ENCODE results near the gene TPGS2. TPM values are rescaled to one million over a fixed set of nuclear protein-coding genes. Genes with fewer than 3 reads are reported as not detected.
"Not testable (repeated sequence)": the region's sequence is repeated elsewhere in the genome, so short reads cannot be mapped to it uniquely, and the experiment has no call there.

The TPGS2 gene
- total RNA-seq: 10 to 100 TPM; 77.3 to 83.2 TPM

GRCh38 chr18:36828630-36829361 lies at the start of gene TPGS2, which contains the start of gene KIAA1328:
TSS of gene TPGS2 (minus strand) at chr18:36829002. CDS start at chr18:36828767, 235 bp downstream.
TSS of gene KIAA1328 (plus strand) at chr18:36829127. CDS start at chr18:36829139, 12 bp downstream.
- peak within 1 kb of the TSS; percentile 95 for H3K27ac Mint-ChIP-seq
- no peaks in the 10 kb centered on the region for H3K9me3 Mint-ChIP-seq
- DNase-seq: peak; percentile 92
- peak within 1 kb of the TSS; percentile 86 for H3K4me3 Mint-ChIP-seq
- H3K27me3 Mint-ChIP-seq: no peaks in the 10 kb centered on the region
- H3K36me3 Mint-ChIP-seq: peaks cover 16% of the 10 kb centered on the region
- peaks cover 42% of the 10 kb centered on the region for H3K4me1 Mint-ChIP-seq

GRCh38 chr18:36873826-36874225 lies 45.0 kb upstream of the TPGS2 start:
- DNase-seq, H3K4me1 Mint-ChIP-seq, H3K27me3 Mint-ChIP-seq, H3K4me3 Mint-ChIP-seq, H3K9me3 Mint-ChIP-seq, H3K27ac Mint-ChIP-seq: not testable (repeated sequence)
- peaks cover 69% of the 10 kb centered on the region for H3K36me3 Mint-ChIP-seq

- Mint-ChIP-seq H3K27me3 (no peaks in the 10 kb centered on the region), H3K9me3 (peaks cover 9% of the 10 kb centered on the region), H3K4me3 (no peak overlapping the region), H3K27ac (no peak overlapping the region), H3K36me3 (peaks cover 60% of the 10 kb centered on the region), H3K4me1 (peaks cover 6% of the 10 kb centered on the region)
- no peak for DNase-seq
Observed at GRCh38 chr18:36872329-36872728, 43.5 kb upstream of the TPGS2 start.

GRCh38 chr18:36871801-36872200 lies 43.0 kb upstream of the TPGS2 start:
- H3K36me3 Mint-ChIP-seq: peaks cover 57% of the 10 kb centered on the region

GRCh38 chr18:36867056-36867455 lies 38.3 kb upstream of the TPGS2 start:
- DNase-seq: no peak
- H3K36me3 Mint-ChIP-seq: peaks cover 35% of the 10 kb centered on the region
- H3K27me3 Mint-ChIP-seq: no peaks in the 10 kb centered on the region
- peaks cover 8% of the 10 kb centered on the region for H3K4me1 Mint-ChIP-seq
- no peak overlapping the region for H3K27ac Mint-ChIP-seq
- no peaks in the 10 kb centered on the region for H3K9me3 Mint-ChIP-seq
- H3K4me3 Mint-ChIP-seq: no peak overlapping the region

More at GRCh38 chr18:36871801-36872200, 43.0 kb upstream of the TPGS2 start:
- peak overlapping the region; percentile 62 for H3K27ac Mint-ChIP-seq
- no peaks in the 10 kb centered on the region for H3K27me3 Mint-ChIP-seq
- H3K4me3 Mint-ChIP-seq: no peak overlapping the region
- peaks cover 6% of the 10 kb centered on the region for H3K4me1 Mint-ChIP-seq
- H3K9me3 Mint-ChIP-seq: peaks cover 9% of the 10 kb centered on the region
- DNase-seq: no peak

GRCh38 chr18:36862182-36862581 lies 33.4 kb upstream of the TPGS2 start:
- Mint-ChIP-seq H3K27me3 (no peaks in the 10 kb centered on the region), H3K27ac (no peak overlapping the region), H3K36me3 (peaks cover 18% of the 10 kb centered on the region), H3K4me1 (peaks cover 10% of the 10 kb centered on the region), H3K9me3 (no peaks in the 10 kb centered on the region), H3K4me3 (no peak overlapping the region)
- DNase-seq: no peak

- Mint-ChIP-seq H3K4me3 (no peak overlapping the region), H3K4me1 (peaks cover 1% of the 10 kb centered on the region), H3K9me3 (peaks cover 5% of the 10 kb centered on the region), H3K36me3 (peaks cover 39% of the 10 kb centered on the region), H3K27ac (no peak overlapping the region), H3K27me3 (no peaks in the 10 kb centered on the region)
- no peak for DNase-seq
Observed at GRCh38 chr18:36856815-36857214, 28.0 kb upstream of the TPGS2 start.

- Mint-ChIP-seq H3K27ac (no peak overlapping the region), H3K27me3 (no peaks in the 10 kb centered on the region), H3K36me3 (peaks cover 47% of the 10 kb centered on the region), H3K4me1 (peaks cover 9% of the 10 kb centered on the region), H3K4me3 (no peak overlapping the region), H3K9me3 (peaks cover 12% of the 10 kb centered on the region)
- no peak for DNase-seq
Observed at GRCh38 chr18:36851202-36851590, 22.4 kb upstream of the TPGS2 start.

- peaks cover 43% of the 10 kb centered on the region for H3K36me3 Mint-ChIP-seq
- DNase-seq: no peak
- no peak overlapping the region for H3K27ac Mint-ChIP-seq
- peaks cover 12% of the 10 kb centered on the region for H3K9me3 Mint-ChIP-seq
- H3K27me3 Mint-ChIP-seq: no peaks in the 10 kb centered on the region
- H3K4me1 Mint-ChIP-seq: peaks cover 9% of the 10 kb centered on the region
- no peak overlapping the region for H3K4me3 Mint-ChIP-seq
Observed at GRCh38 chr18:36850527-36851201, 21.9 kb upstream of the TPGS2 start.

- no peak overlapping the region for H3K27ac Mint-ChIP-seq
- peaks cover 12% of the 10 kb centered on the region for H3K9me3 Mint-ChIP-seq
- H3K4me1 Mint-ChIP-seq: peaks cover 10% of the 10 kb centered on the region
- H3K4me3 Mint-ChIP-seq: no peak overlapping the region
- H3K36me3 Mint-ChIP-seq: peaks cover 41% of the 10 kb centered on the region
- H3K27me3 Mint-ChIP-seq: no peaks in the 10 kb centered on the region
- DNase-seq: no peak
Observed at GRCh38 chr18:36849288-36850006, 20.6 kb upstream of the TPGS2 start.

- no peak overlapping the region for H3K4me3 Mint-ChIP-seq
- peaks cover 33% of the 10 kb centered on the region for H3K36me3 Mint-ChIP-seq
- no peak overlapping the region for H3K27ac Mint-ChIP-seq
- peaks cover 12% of the 10 kb centered on the region for H3K9me3 Mint-ChIP-seq
- peaks cover 10% of the 10 kb centered on the region for H3K4me1 Mint-ChIP-seq
- DNase-seq: no peak
- H3K27me3 Mint-ChIP-seq: no peaks in the 10 kb centered on the region
Observed at GRCh38 chr18:36848609-36849008, 19.8 kb upstream of the TPGS2 start.

- H3K9me3 Mint-ChIP-seq: peaks cover 2% of the 10 kb centered on the region
- no peaks in the 10 kb centered on the region for H3K27me3 Mint-ChIP-seq
- no peak for DNase-seq
- peaks cover 5% of the 10 kb centered on the region for H3K4me1 Mint-ChIP-seq
- H3K27ac Mint-ChIP-seq: no peak overlapping the region
- H3K4me3 Mint-ChIP-seq: no peak overlapping the region
- H3K36me3 Mint-ChIP-seq: peaks cover 20% of the 10 kb centered on the region
Observed at GRCh38 chr18:36843784-36844183, 15.0 kb upstream of the TPGS2 start.

- peaks cover 4% of the 10 kb centered on the region for H3K9me3 Mint-ChIP-seq
- no peaks in the 10 kb centered on the region for H3K27me3 Mint-ChIP-seq
- peaks cover 25% of the 10 kb centered on the region for H3K36me3 Mint-ChIP-seq
- H3K4me3 Mint-ChIP-seq: no peak overlapping the region
- H3K4me1 Mint-ChIP-seq: peaks cover 5% of the 10 kb centered on the region
- no peak overlapping the region for H3K27ac Mint-ChIP-seq
- no peak for DNase-seq
Observed at GRCh38 chr18:36843199-36843598, 14.4 kb upstream of the TPGS2 start.

- H3K4me3 Mint-ChIP-seq: no peak overlapping the region
- peaks cover 3% of the 10 kb centered on the region for H3K4me1 Mint-ChIP-seq
Observed at GRCh38 chr18:36839835-36840234, 11.0 kb upstream of the TPGS2 start.

GRCh38 chr18:36835927-36836326 lies 7.1 kb upstream of the TPGS2 start:
- Mint-ChIP-seq H3K36me3 (peaks cover 36% of the 10 kb centered on the region), H3K27ac (no peak overlapping the region), H3K9me3 (peaks cover 4% of the 10 kb centered on the region)

More at GRCh38 chr18:36839835-36840234, 11.0 kb upstream of the TPGS2 start:
- no peak for DNase-seq
- peaks cover 36% of the 10 kb centered on the region for H3K36me3 Mint-ChIP-seq
- peaks cover 4% of the 10 kb centered on the region for H3K9me3 Mint-ChIP-seq
- H3K27me3 Mint-ChIP-seq: no peaks in the 10 kb centered on the region
- H3K27ac Mint-ChIP-seq: no peak overlapping the region

More at GRCh38 chr18:36835927-36836326, 7.1 kb upstream of the TPGS2 start:
- no peak for DNase-seq
- Mint-ChIP-seq H3K4me3 (no peak overlapping the region), H3K27me3 (no peaks in the 10 kb centered on the region), H3K4me1 (peaks cover 11% of the 10 kb centered on the region)
